HCT116 (cell line): ENCODE data around the gene SUZ12. TPM values are rescaled to one million over a fixed set of nuclear protein-coding genes. Genes with fewer than 3 reads are reported as not detected.

Experiments
- ATAC-seq: fragments of 200-7000 bp; cut with Tn5 transposase; 2 replicates; pipeline ENCODE4 v1.9.1; 2020; ENCODE audit warnings: mild to moderate bottlenecking, moderate library complexity
- BruUV-seq: library from RNA; stranded (reverse); fragments of 400-500 nt; replicated peaks from 2 replicates; lab custom pipeline; 2021; lab: Mats Ljungman, UMichigan
- CTCF ChIA-PET: fragments of 300-600 bp; sonication (Branson Sonifier 250); formaldehyde crosslinking; loops from one replicate; lab custom pipeline; 2021; ENCODE audit warnings: antibody characterized with exemption; lab: Charles Lee
- POLR2A ChIA-PET: fragments of 300-600, 350-600 bp; sonication (Branson Sonifier 250); formaldehyde crosslinking; loops from one replicate; lab custom pipeline; 2021; ENCODE audit warnings: antibody characterized with exemption; lab: Charles Lee
- RAD21 ChIA-PET, 2 experiments: fragments of 300-600 bp; sonication (Branson Sonifier 250); formaldehyde crosslinking; loops; one replicate each; lab custom pipeline; 2023; ENCODE audit warnings: low total read pairs in 2 of 2; ENCODE audit not compliant: uncharacterized antibody in 2 of 2, unreplicated experiment in 2 of 2, low non-redundant PET in 1 of 2; lab: Charles Lee
- DNase-seq: peaks from one replicate; pipeline ENCODE4 v3.0.0-alpha.2; 2010; ENCODE audit warnings: low read depth, low spot score
- H2AFZ ChIP-seq: fragments of 200-600 bp; shearing (Covaris generic), sonication (generic); 2 replicates; pipeline ENCODE4 v1.6.1; 2017; ENCODE audit warnings: low read depth, mixed run types, mixed read lengths, antibody characterized with exemption, low read length; ENCODE audit not compliant: poor library complexity, severe bottlenecking
- H3K27ac ChIP-seq: 2 replicates; pipeline ENCODE4 v1.5.1; 2012; ENCODE audit warnings: low read depth, low read length
- H3K27me3 ChIP-seq: fragments of 200-600 bp; sonication (generic); 2 replicates; pipeline ENCODE4 v1.6.1; 2016; ENCODE audit warnings: mixed run types, low read length, mixed read lengths; ENCODE audit not compliant: insufficient read depth
- H3K36me3 ChIP-seq, 2 experiments: fragments of 200-500 bp in 1 of 2; fragments of 200-600 bp in 1 of 2; sonication (Bioruptor generic) in 1 of 2; sonication (generic) in 1 of 2; 2 replicates each; pipeline versions ENCODE4 v1.5.1 to v1.6.1; 2014 to 2016; ENCODE audit warnings: low read length in 2 of 2, inconsistent platforms in 1 of 2, mixed read lengths in 1 of 2, mixed run types in 1 of 2; ENCODE audit not compliant: insufficient read depth in 2 of 2, control insufficient read depth in 1 of 2
- H3K4me1 ChIP-seq, 2 experiments: fragments of 200-600 bp in 1 of 2; sonication (generic) in 1 of 2; 2 replicates each; pipeline versions ENCODE4 v1.5.1 to v1.6.1; 2012 to 2017; ENCODE audit warnings: low read length in 2 of 2, inconsistent platforms in 1 of 2, mild to moderate bottlenecking in 1 of 2, mixed read lengths in 1 of 2, mixed run types in 1 of 2, moderate library complexity in 1 of 2; ENCODE audit not compliant: insufficient read depth in 2 of 2, control insufficient read depth in 1 of 2
- H3K4me2 ChIP-seq: fragments of 200-600 bp; sonication (generic); 2 replicates; pipeline ENCODE4 v1.6.1; 2017; ENCODE audit warnings: mixed run types, low read length, mixed read lengths
- H3K4me3 ChIP-seq, 2 experiments: fragments of 200-600 bp in 1 of 2; sonication (generic) in 1 of 2; replicated peaks in 1 of 2; 2 replicates each; pipeline ENCODE4 v1.5.1; 2011 to 2016; ENCODE audit warnings: low read length in 2 of 2, control low read depth in 1 of 2, low read depth in 1 of 2, mild to moderate bottlenecking in 1 of 2, mixed read lengths in 1 of 2, mixed run types in 1 of 2
- H3K79me2 ChIP-seq: fragments of 200-600 bp; sonication (generic); 2 replicates; pipeline ENCODE4 v1.6.1; 2017; ENCODE audit warnings: mild to moderate bottlenecking, mixed run types, low read length, moderate library complexity, mixed read lengths; ENCODE audit not compliant: insufficient read depth
- H3K9ac ChIP-seq: fragments of 200-600 bp; sonication (generic); 2 replicates; pipeline ENCODE4 v1.6.1; 2016; ENCODE audit warnings: low read length, mixed read lengths
- H3K9me2 ChIP-seq: fragments of 200-600 bp; sonication (generic), shearing (Covaris generic); 2 replicates; pipeline ENCODE4 v1.6.1; 2017; ENCODE audit warnings: mixed run types, mild to moderate bottlenecking, moderate library complexity; ENCODE audit not compliant: insufficient read depth
- H3K9me3 ChIP-seq, 2 experiments: fragments of 200-500 bp in 1 of 2; fragments of 200-600 bp in 1 of 2; sonication (Bioruptor generic) in 1 of 2; sonication (generic) in 1 of 2; 2 replicates each; pipeline ENCODE4 v1.6.1; 2014 to 2017; ENCODE audit warnings: low read length in 2 of 2, mixed read lengths in 2 of 2, inconsistent platforms in 1 of 2, low read depth in 1 of 2, mild to moderate bottlenecking in 1 of 2, mixed run types in 1 of 2, moderate library complexity in 1 of 2; ENCODE audit not compliant: control insufficient read depth in 1 of 2, insufficient read depth in 1 of 2
- H4K20me1 ChIP-seq: fragments of 200-600 bp; sonication (generic), shearing (Covaris generic); 2 replicates; pipeline ENCODE4 v1.6.1; 2017; ENCODE audit warnings: mixed run types, mild to moderate bottlenecking, moderate library complexity; ENCODE audit not compliant: insufficient read depth
- CBX3 ChIP-seq: IDR thresholded peaks from 2 replicates; pipeline ENCODE4 v1.6.1; 2012; ENCODE audit warnings: low read depth
- CEBPB ChIP-seq: IDR thresholded peaks from 2 replicates; pipeline ENCODE4 v1.6.1; 2012; ENCODE audit warnings: low read depth
- EZH2phosphoT487 ChIP-seq: fragments of 200-600 bp; IDR thresholded peaks from 2 replicates; pipeline ENCODE4 v1.6.1; 2018; ENCODE audit warnings: antibody characterized with exemption, borderline replicate concordance
- FOSL1 ChIP-seq: IDR thresholded peaks from 2 replicates; pipeline ENCODE4 v1.6.1; 2012; ENCODE audit warnings: low read depth
- JUND ChIP-seq: IDR thresholded peaks from 2 replicates; pipeline ENCODE4 v1.6.1; 2012
- POLR2AphosphoS5 ChIP-seq: IDR thresholded peaks from 2 replicates; pipeline ENCODE4 v1.6.1; 2011; ENCODE audit warnings: mild to moderate bottlenecking, low read depth, low read length, moderate library complexity
- RAD21 ChIP-seq: IDR thresholded peaks from 2 replicates; pipeline ENCODE4 v1.6.1; 2012; ENCODE audit warnings: low read depth, mild to moderate bottlenecking
- SP1 ChIP-seq: IDR thresholded peaks from 2 replicates; pipeline ENCODE4 v1.6.1; 2012; ENCODE audit warnings: low read depth
- TCF7L2 ChIP-seq: IDR thresholded peaks from 2 replicates; pipeline ENCODE4 v1.7.0; 2011; ENCODE audit warnings: borderline replicate concordance, inconsistent platforms; ENCODE audit not compliant: insufficient read depth, insufficient read length; ENCODE audit errors: extremely low read depth
- YY1 ChIP-seq: IDR thresholded peaks from 2 replicates; pipeline ENCODE4 v1.6.1; 2011; ENCODE audit warnings: low read length, low read depth, moderate library complexity, mild to moderate bottlenecking; ENCODE audit not compliant: insufficient replicate concordance; ENCODE audit errors: extremely low read depth
- intact Hi-C: fragments of 100-400 bp; cut with micrococcal nuclease; formaldehyde crosslinking; loops from 2 replicates; pipeline ENCODE4 v1.10.0; 2022
- total RNA-seq: library from RNA; stranded (reverse); gene quantifications from one replicate; pipeline ENCODE4 v1.2.1, GENCODE V29; 2021; ENCODE audit not compliant: unreplicated experiment
- TF ChIP-seq, protein P1 (sequence below): IDR thresholded peaks from 2 replicates; pipeline ENCODE4 v1.6.1; 2012
- TF ChIP-seq, protein P2 (sequence below): IDR thresholded peaks from 2 replicates; pipeline ENCODE4 v1.6.1; 2011; ENCODE audit warnings: mild to moderate bottlenecking, low read length, moderate library complexity; ENCODE audit not compliant: insufficient replicate concordance; ENCODE audit errors: extremely low read depth
- TF ChIP-seq, protein P3 (sequence below): IDR thresholded peaks from 2 replicates; pipeline ENCODE4 v1.6.1; 2012

Gene SUZ12
- total RNA-seq, 1 experiment from 2014 or later: 44.9 TPM

DNA sequence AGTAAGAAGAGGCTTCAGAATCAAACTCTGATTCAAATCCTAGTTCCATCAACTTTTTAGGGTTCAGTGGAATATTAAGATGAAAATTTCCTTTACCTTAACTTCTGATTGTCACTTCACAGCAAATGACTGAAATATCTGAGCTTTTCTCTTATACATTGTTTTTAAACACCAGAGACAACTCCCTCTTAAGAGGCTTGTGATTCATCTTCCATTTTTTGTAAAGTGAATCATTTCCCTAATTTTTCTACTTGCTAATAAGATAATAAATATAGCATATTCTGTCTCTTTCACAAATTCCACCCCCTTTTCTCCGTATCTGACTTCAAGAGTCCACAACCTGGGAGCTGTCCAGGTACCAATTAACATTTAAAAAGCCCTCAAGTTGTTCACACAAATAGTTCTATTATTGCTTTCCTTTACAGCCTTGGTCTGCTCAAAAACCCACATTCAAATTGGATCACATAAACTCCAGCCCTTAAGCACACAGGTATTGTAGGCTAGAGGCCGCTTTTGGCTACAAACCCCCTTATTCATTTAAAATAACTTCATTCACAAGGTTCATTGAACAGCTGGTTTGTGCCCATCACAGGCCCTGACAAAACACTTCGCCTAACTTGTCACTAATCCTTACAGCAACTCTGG lies 21.2 kb upstream of the SUZ12 start:
- CTCF ChIA-PET: interaction anchor here (0.7 to 1.4 kb wide), 3 partner anchors 11 to 30 kb away, joined by 3 to 4 read pairs (median 4); no protein-coding TSS in a partner anchor
- H2AFZ ChIP-seq: no peak overlapping the region
- H3K27me3 ChIP-seq: no peaks in the 10 kb centered on the region
- POLR2A ChIA-PET: no interaction called here
- DNase-seq (no peak), ATAC-seq (no peak)
- RAD21 ChIA-PET: no interaction called here
- TF ChIP-seq, protein P1, sequence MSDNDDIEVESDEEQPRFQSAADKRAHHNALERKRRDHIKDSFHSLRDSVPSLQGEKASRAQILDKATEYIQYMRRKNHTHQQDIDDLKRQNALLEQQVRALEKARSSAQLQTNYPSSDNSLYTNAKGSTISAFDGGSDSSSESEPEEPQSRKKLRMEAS: no peak
- TF ChIP-seq RAD21: no peak
- no peaks in the 10 kb centered on the region for H3K9me3 ChIP-seq
- no peaks in the 10 kb centered on the region for H4K20me1 ChIP-seq
- H3K4me2 ChIP-seq: no peak overlapping the region
- intact Hi-C loops: no loop called here
- H3K36me3 ChIP-seq: no peaks in the 10 kb centered on the region
- BruUV-seq: no TSS peak
- H3K9me2 ChIP-seq: no peaks in the 10 kb centered on the region
- no peaks in the 10 kb centered on the region for H3K79me2 ChIP-seq
- H3K4me1 ChIP-seq: 0 out of 4 replicates have a peak, but pooled peaks cover 0 to 4% of the 10 kb centered on the region in 2 experiments
- no peak overlapping the region for H3K9ac ChIP-seq
- H3K4me3 ChIP-seq: no peak overlapping the region
- no peak overlapping the region for H3K27ac ChIP-seq

DNA sequence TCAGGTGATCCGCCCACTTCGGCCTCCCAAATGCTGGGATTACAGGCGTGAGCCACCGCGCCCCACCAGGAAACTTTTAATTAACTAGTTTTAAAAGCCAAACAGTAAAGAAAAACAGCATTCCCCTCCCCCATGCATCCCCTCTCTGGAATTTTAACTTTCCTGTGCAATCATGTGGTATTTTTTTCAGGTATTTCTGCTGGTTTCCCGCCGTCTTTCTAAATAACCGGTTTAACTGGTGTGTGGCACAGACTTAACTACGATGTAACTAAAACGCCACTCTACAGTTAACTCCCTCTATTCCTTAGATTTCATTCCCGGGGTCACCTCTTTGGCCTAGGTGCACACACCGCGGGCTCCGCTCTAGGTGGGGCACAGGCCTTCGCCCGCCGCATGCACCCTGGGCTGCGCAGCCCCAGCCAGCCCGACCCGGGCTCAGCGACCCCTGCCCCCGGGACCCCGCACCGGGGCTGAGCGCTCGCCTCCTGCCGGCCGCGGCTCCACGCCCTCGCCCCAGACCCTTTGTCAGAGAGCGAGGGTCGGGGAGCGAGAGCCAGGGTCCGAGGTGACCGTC lies 20.2 kb upstream of the SUZ12 start:
- Histone ChIP-seq H3K36me3 (no peaks in the 10 kb centered on the region), H3K9ac (no peak overlapping the region), H3K27me3 (no peaks in the 10 kb centered on the region), H3K9me2 (no peaks in the 10 kb centered on the region), H3K9me3 (no peaks in the 10 kb centered on the region), H4K20me1 (no peaks in the 10 kb centered on the region), H3K4me1 (0 out of 4 replicates have a peak, but pooled peaks cover 0 to 4% of the 10 kb centered on the region in 2 experiments), H3K4me2 (no peak overlapping the region), H2AFZ (no peak overlapping the region), H3K79me2 (no peaks in the 10 kb centered on the region), H3K27ac (no peak overlapping the region), H3K4me3 (no peak overlapping the region)
- ChIA-PET POLR2A (no interaction called here), CTCF (interaction anchor here (1.1 to 1.4 kb wide), 2 partner anchors 11 to 12 kb away, joined by 3 to 4 read pairs; no protein-coding TSS in a partner anchor), RAD21 (no interaction called here)
- DNase-seq: no peak
- intact Hi-C loops: no loop called here
- ATAC-seq: no peak
- TF ChIP-seq SP1 (no peak), FOSL1 (no peak), RAD21 (no peak), YY1 (no peak), TCF7L2 (no peak), EZH2phosphoT487 (no peak), POLR2AphosphoS5 (no peak), CBX3 (no peak), JUND (no peak), CEBPB (no peak)
- TF ChIP-seq, protein P1: no peak
- TF ChIP-seq, protein P2, sequence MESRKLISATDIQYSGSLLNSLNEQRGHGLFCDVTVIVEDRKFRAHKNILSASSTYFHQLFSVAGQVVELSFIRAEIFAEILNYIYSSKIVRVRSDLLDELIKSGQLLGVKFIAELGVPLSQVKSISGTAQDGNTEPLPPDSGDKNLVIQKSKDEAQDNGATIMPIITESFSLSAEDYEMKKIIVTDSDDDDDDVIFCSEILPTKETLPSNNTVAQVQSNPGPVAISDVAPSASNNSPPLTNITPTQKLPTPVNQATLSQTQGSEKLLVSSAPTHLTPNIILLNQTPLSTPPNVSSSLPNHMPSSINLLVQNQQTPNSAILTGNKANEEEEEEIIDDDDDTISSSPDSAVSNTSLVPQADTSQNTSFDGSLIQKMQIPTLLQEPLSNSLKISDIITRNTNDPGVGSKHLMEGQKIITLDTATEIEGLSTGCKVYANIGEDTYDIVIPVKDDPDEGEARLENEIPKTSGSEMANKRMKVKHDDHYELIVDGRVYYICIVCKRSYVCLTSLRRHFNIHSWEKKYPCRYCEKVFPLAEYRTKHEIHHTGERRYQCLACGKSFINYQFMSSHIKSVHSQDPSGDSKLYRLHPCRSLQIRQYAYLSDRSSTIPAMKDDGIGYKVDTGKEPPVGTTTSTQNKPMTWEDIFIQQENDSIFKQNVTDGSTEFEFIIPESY: no peak
- TF ChIP-seq, protein P3, sequence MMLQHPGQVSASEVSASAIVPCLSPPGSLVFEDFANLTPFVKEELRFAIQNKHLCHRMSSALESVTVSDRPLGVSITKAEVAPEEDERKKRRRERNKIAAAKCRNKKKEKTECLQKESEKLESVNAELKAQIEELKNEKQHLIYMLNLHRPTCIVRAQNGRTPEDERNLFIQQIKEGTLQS: no peak
- no TSS peak for BruUV-seq
